CD8-positive, alpha-beta memory T cell (primary cell): ENCODE results near the gene CEP112. TPM values are rescaled to one million over a fixed set of nuclear protein-coding genes. Genes with fewer than 3 reads are reported as not detected.

ENCODE experiments used
- CTCF ChIA-PET: fragments of 350-600 bp; sonication (Branson Sonifier 250); formaldehyde crosslinking; loops from one replicate; lab custom pipeline; 2021; ENCODE audit warnings: antibody characterized with exemption; lab: Charles Lee
- POLR2A ChIA-PET: fragments of 350-600 bp; sonication (Branson Sonifier 250); formaldehyde crosslinking; loops from one replicate; lab custom pipeline; 2021; ENCODE audit warnings: antibody characterized with exemption; lab: Charles Lee
- DNase-seq, 5 donors: peaks; one replicate each; pipeline versions ENCODE4 v3.0.0 to v3.0.0-alpha.2; 2020 to 2022; ENCODE audit warnings: mixed read lengths in 1 of 5
- H3K27ac ChIP-seq: one replicate; pipeline ENCODE4 v1.7.0; 2013; ENCODE audit warnings: low read depth, mild to moderate bottlenecking, low read length, moderate library complexity
- H3K27me3 ChIP-seq: 2 replicates; pipeline ENCODE4 v1.7.0; 2013; ENCODE audit warnings: low read length, mild to moderate bottlenecking; ENCODE audit not compliant: insufficient read depth, poor library complexity, severe bottlenecking
- H3K36me3 ChIP-seq: 2 replicates; pipeline ENCODE4 v1.7.0; 2013; ENCODE audit warnings: mild to moderate bottlenecking, low read length, moderate library complexity; ENCODE audit not compliant: insufficient read depth
- H3K4me1 ChIP-seq: 2 replicates; pipeline ENCODE4 v1.7.0; 2013; ENCODE audit warnings: mild to moderate bottlenecking, low read length, moderate library complexity; ENCODE audit not compliant: insufficient read depth
- H3K4me3 ChIP-seq: 2 replicates; pipeline ENCODE4 v1.7.0; 2013; ENCODE audit warnings: mild to moderate bottlenecking, low read length
- H3K9me3 ChIP-seq: 2 replicates; pipeline ENCODE4 v1.7.0; 2013; ENCODE audit warnings: mild to moderate bottlenecking, low read length
- H3K27ac Mint-ChIP-seq, 8 donors: one replicate each; pipeline ENCODE4 v1.8.0; 2020 to 2021; ENCODE audit warnings: mixed read lengths in 8 of 8, mild to moderate bottlenecking in 6 of 8, inconsistent platforms in 3 of 8, moderate library complexity in 3 of 8
- H3K27me3 Mint-ChIP-seq, 2 donors: one replicate each; pipeline ENCODE4 v1.8.0; 2020 to 2021; ENCODE audit warnings: mixed read lengths in 2 of 2, mild to moderate bottlenecking in 1 of 2, moderate library complexity in 1 of 2
- H3K36me3 Mint-ChIP-seq, 3 donors: one replicate each; pipeline ENCODE4 v1.8.0; 2020 to 2021; ENCODE audit warnings: mixed read lengths in 3 of 3, inconsistent platforms in 1 of 3, mild to moderate bottlenecking in 1 of 3
- H3K4me1 Mint-ChIP-seq, 3 donors: one replicate each; pipeline ENCODE4 v1.8.0; 2020 to 2021; ENCODE audit warnings: mixed read lengths in 3 of 3, inconsistent platforms in 1 of 3, mild to moderate bottlenecking in 1 of 3
- H3K4me3 Mint-ChIP-seq, 7 donors: one replicate each; pipeline ENCODE4 v1.8.0; 2020 to 2021; ENCODE audit warnings: mixed read lengths in 7 of 7, mild to moderate bottlenecking in 6 of 7, moderate library complexity in 4 of 7, inconsistent platforms in 2 of 7
- H3K9me3 Mint-ChIP-seq, 5 donors: one replicate each; pipeline ENCODE4 v1.8.0; 2020 to 2022; ENCODE audit warnings: mixed read lengths in 5 of 5, mild to moderate bottlenecking in 3 of 5, moderate library complexity in 2 of 5, inconsistent platforms in 1 of 5
- polyA plus RNA-seq: library from polyadenylated mRNA; unstranded; fragments of 300-500 nt; fragmentation: Illumina TruSeq; gene quantifications from one replicate; pipeline ENCODE4 v1.2.3, GENCODE V29; 2021
- total RNA-seq, 2 experiments: library from RNA; stranded (reverse); gene quantifications; one replicate each; pipeline ENCODE4 v1.2.3, GENCODE V29; 2021

Gene CEP112
- total and polyA plus RNA-seq, 3 experiments from 2014 or later, result 0.64 to 4.5 (median 3.0) TPM

GRCh38 chr17:65977041-65977440 is 214.9 kb downstream of the CEP112 start:
- H3K9me3 Mint-ChIP-seq, result no peaks in the 10 kb centered on the region
- H3K4me1 ChIP-seq, result no peaks in the 10 kb centered on the region
- H3K27me3 Mint-ChIP-seq, result peaks cover 0 to 4% of the 10 kb centered on the region in 2 donors
- no peak overlapping the region for H3K27ac Mint-ChIP-seq
- POLR2A ChIA-PET, result no interaction called here
- no peaks in the 10 kb centered on the region for H3K36me3 ChIP-seq
- H3K36me3 Mint-ChIP-seq, result peaks cover 0 to 5% (median 2%) of the 10 kb centered on the region in 3 donors
- H3K9me3 ChIP-seq, result no peaks in the 10 kb centered on the region
- CTCF ChIA-PET, result no interaction called here
- no peaks in the 10 kb centered on the region for H3K4me1 Mint-ChIP-seq
- no peak overlapping the region for H3K4me3 ChIP-seq
- H3K27ac ChIP-seq, result no peak overlapping the region
- H3K27me3 ChIP-seq, result no peaks in the 10 kb centered on the region
- DNase-seq, result no peak
- no peak overlapping the region for H3K4me3 Mint-ChIP-seq

- Histone ChIP-seq H3K27ac (no peak overlapping the region), H3K4me1 (no peaks in the 10 kb centered on the region), H3K9me3 (no peaks in the 10 kb centered on the region), H3K4me3 (no peak overlapping the region), H3K36me3 (no peaks in the 10 kb centered on the region), H3K27me3 (no peaks in the 10 kb centered on the region)
- no peak for DNase-seq
- Mint-ChIP-seq H3K36me3 (peaks cover 0 to 5% (median 0%) of the 10 kb centered on the region in 3 donors), H3K4me3 (no peak overlapping the region), H3K27ac (no peak overlapping the region), H3K4me1 (no peaks in the 10 kb centered on the region), H3K9me3 (no peaks in the 10 kb centered on the region), H3K27me3 (peaks cover 0 to 4% of the 10 kb centered on the region in 2 donors)
- ChIA-PET POLR2A (no interaction called here), CTCF (no interaction called here)
Measured at GRCh38 chr17:65975878-65976277, 216.1 kb downstream of the CEP112 start.

- ChIA-PET CTCF (no interaction called here), POLR2A (no interaction called here)
- no peak overlapping the region for H3K27ac Mint-ChIP-seq
- no peak overlapping the region for H3K4me3 Mint-ChIP-seq
- H3K36me3 ChIP-seq, result no peaks in the 10 kb centered on the region
- no peaks in the 10 kb centered on the region for H3K4me1 Mint-ChIP-seq
- peaks cover 0 to 4% of the 10 kb centered on the region in 2 donors for H3K27me3 Mint-ChIP-seq
- no peaks in the 10 kb centered on the region for H3K4me1 ChIP-seq
- no peak overlapping the region for H3K27ac ChIP-seq
- H3K36me3 Mint-ChIP-seq, result peaks cover 0 to 5% (median 0%) of the 10 kb centered on the region in 3 donors
- no peak overlapping the region for H3K4me3 ChIP-seq
- no peaks in the 10 kb centered on the region for H3K27me3 ChIP-seq
- no peaks in the 10 kb centered on the region for H3K9me3 ChIP-seq
- H3K9me3 Mint-ChIP-seq, result no peaks in the 10 kb centered on the region
- DNase-seq, result no peak
Measured at GRCh38 chr17:65973237-65973636, 218.7 kb downstream of the CEP112 start.

- no peak overlapping the region for H3K4me3 Mint-ChIP-seq
- CTCF ChIA-PET, result no interaction called here
- no peaks in the 10 kb centered on the region for H3K4me1 Mint-ChIP-seq
Measured at GRCh38 chr17:65967372-65967771, 224.6 kb downstream of the CEP112 start.

GRCh38 chr17:65966072-65966695 is 225.7 kb downstream of the CEP112 start:
- POLR2A ChIA-PET, result no interaction called here
- Mint-ChIP-seq H3K4me3 (no peak overlapping the region), H3K36me3 (peaks cover 0 to 2% (median 0%) of the 10 kb centered on the region in 3 donors), H3K4me1 (no peaks in the 10 kb centered on the region), H3K27ac (no peak overlapping the region), H3K9me3 (peaks cover 0 to 4% (median 0%) of the 10 kb centered on the region in 5 donors), H3K27me3 (peaks cover 3 to 5% of the 10 kb centered on the region in 2 donors)
- H3K4me1 ChIP-seq, result no peaks in the 10 kb centered on the region
- no peaks in the 10 kb centered on the region for H3K27me3 ChIP-seq
- CTCF ChIA-PET, result interaction anchor here (0.8 to 1.2 kb wide), 2 partner anchors 10 to 15 kb away, joined by 3 read pairs; no protein-coding TSS in a partner anchor
- DNase-seq, result no peak
- no peak overlapping the region for H3K27ac ChIP-seq
- H3K9me3 ChIP-seq, result no peaks in the 10 kb centered on the region
- no peak overlapping the region for H3K4me3 ChIP-seq
- H3K36me3 ChIP-seq, result no peaks in the 10 kb centered on the region

More at GRCh38 chr17:65967372-65967771, 224.6 kb downstream of the CEP112 start:
- Mint-ChIP-seq H3K27me3 (peaks cover 3 to 5% of the 10 kb centered on the region in 2 donors), H3K27ac (no peak overlapping the region), H3K9me3 (peaks cover 0 to 4% (median 0%) of the 10 kb centered on the region in 5 donors), H3K36me3 (peaks cover 0 to 2% (median 0%) of the 10 kb centered on the region in 3 donors)
- Histone ChIP-seq H3K27me3 (no peaks in the 10 kb centered on the region), H3K27ac (no peak overlapping the region), H3K4me3 (no peak overlapping the region), H3K36me3 (no peaks in the 10 kb centered on the region), H3K4me1 (no peaks in the 10 kb centered on the region), H3K9me3 (no peaks in the 10 kb centered on the region)
- POLR2A ChIA-PET, result no interaction called here
- no peak for DNase-seq

- Histone ChIP-seq H3K4me3 (no peak overlapping the region), H3K4me1 (no peaks in the 10 kb centered on the region), H3K27me3 (no peaks in the 10 kb centered on the region), H3K27ac (no peak overlapping the region), H3K9me3 (no peaks in the 10 kb centered on the region), H3K36me3 (no peaks in the 10 kb centered on the region)
- H3K9me3 Mint-ChIP-seq, result peaks cover 0 to 4% (median 0%) of the 10 kb centered on the region in 5 donors
- ChIA-PET POLR2A (no interaction called here), CTCF (no interaction called here)
- no peak overlapping the region for H3K27ac Mint-ChIP-seq
- H3K27me3 Mint-ChIP-seq, result peaks cover 3 to 5% of the 10 kb centered on the region in 2 donors
- H3K4me1 Mint-ChIP-seq, result no peaks in the 10 kb centered on the region
- no peak overlapping the region for H3K4me3 Mint-ChIP-seq
- no peak for DNase-seq
- H3K36me3 Mint-ChIP-seq, result peaks cover 0 to 2% (median 0%) of the 10 kb centered on the region in 3 donors
Measured at GRCh38 chr17:65963179-65963578, 228.8 kb downstream of the CEP112 start.

- peaks cover 0 to 4% (median 2%) of the 10 kb centered on the region in 5 donors for H3K9me3 Mint-ChIP-seq
- peaks cover 0 to 12% (median 2%) of the 10 kb centered on the region in 3 donors for H3K36me3 Mint-ChIP-seq
- H3K4me3 Mint-ChIP-seq, result no peak overlapping the region
- H3K4me1 ChIP-seq, result no peaks in the 10 kb centered on the region
- H3K9me3 ChIP-seq, result no peaks in the 10 kb centered on the region
- H3K27me3 Mint-ChIP-seq, result no peaks in the 10 kb centered on the region
- no peak overlapping the region for H3K27ac ChIP-seq
- POLR2A ChIA-PET, result no interaction called here
- no peaks in the 10 kb centered on the region for H3K4me1 Mint-ChIP-seq
- CTCF ChIA-PET, result no interaction called here
- no peak for DNase-seq
- no peaks in the 10 kb centered on the region for H3K36me3 ChIP-seq
- H3K27ac Mint-ChIP-seq, result no peak overlapping the region
- no peak overlapping the region for H3K4me3 ChIP-seq
- H3K27me3 ChIP-seq, result no peaks in the 10 kb centered on the region
Measured at GRCh38 chr17:65959630-65960029, 232.3 kb downstream of the CEP112 start.

- H3K27ac ChIP-seq, result no peak overlapping the region
- H3K9me3 Mint-ChIP-seq, result peaks cover 2 to 8% (median 3%) of the 10 kb centered on the region in 5 donors
- no peaks in the 10 kb centered on the region for H3K27me3 Mint-ChIP-seq
- no peaks in the 10 kb centered on the region for H3K27me3 ChIP-seq
- no peak overlapping the region for H3K4me3 ChIP-seq
- H3K27ac Mint-ChIP-seq, result no peak overlapping the region
- H3K36me3 ChIP-seq, result no peaks in the 10 kb centered on the region
- no peak overlapping the region for H3K4me3 Mint-ChIP-seq
- H3K36me3 Mint-ChIP-seq, result peaks cover 0 to 31% (median 2%) of the 10 kb centered on the region in 3 donors
- H3K4me1 Mint-ChIP-seq, result no peaks in the 10 kb centered on the region
- no peaks in the 10 kb centered on the region for H3K9me3 ChIP-seq
- DNase-seq, result no peak
- H3K4me1 ChIP-seq, result no peaks in the 10 kb centered on the region
- ChIA-PET CTCF (interaction anchor here (0.9 kb wide), 1 partner anchor 9 kb away, joined by 3 read pairs; no protein-coding TSS in a partner anchor), POLR2A (no interaction called here)
Measured at GRCh38 chr17:65956814-65957213, 235.1 kb downstream of the CEP112 start.
